ENCODE measurements around the gene EYS. TPM values are rescaled to one million over a fixed set of nuclear protein-coding genes. Genes with fewer than 3 reads are reported as not detected.

Gene EYS
- total and polyA plus RNA-seq, 2 of the 8 experiments (the other 6 are each of a cell fraction or from before 2014, with no cell fraction given) = 0.05 to 0.13 TPM

GRCh38 chr6:64335195-64335594, 1371.8 kb downstream of the EYS start:
- no peak overlapping the region for H3K18ac ChIP-seq (ENCODE audit: extremely low read depth, low read length)
- H3K9ac ChIP-seq (replicated peaks in 1 of 4; ENCODE audit: extremely low read depth in 1 of 4, low read depth in 3 of 4, low read length in 3 of 4) = no peak overlapping the region
- no peak overlapping the region for H3K4me3 ChIP-seq (ENCODE audit: extremely low read depth in 1 of 4, insufficient read depth in 2 of 4, low read depth in 3 of 4, low read length in 4 of 4)
- no peak overlapping the region for H2AK5ac ChIP-seq (ENCODE audit: low read depth, low read length)
- no peak overlapping the region for H3K14ac ChIP-seq (ENCODE audit: insufficient read length)
- no peak overlapping the region for H3K4ac ChIP-seq (replicated peaks; ENCODE audit: insufficient read length, low read depth, low read length)
- H2AFZ ChIP-seq (ENCODE audit: low read length) = no peak overlapping the region
- no peak overlapping the region for H4K8ac ChIP-seq (ENCODE audit: extremely low read depth, insufficient read depth, low read length)
- WGBS, 2 experiments (ENCODE audit: extremely low coverage in 1 of 2, insufficient coverage in 1 of 2, insufficient read length in 1 of 2, insufficient replicate concordance in 2 of 2, low coverage in 1 of 2, low lambda C conversion rate in 2 of 2, missing lambda C conversion rate in 1 of 2) = 100% methylated on average over 8 of the region's 8 CpGs; no CpG with 5 or more reads in 1 of the 2 experiments
- DNase-seq (ENCODE audit: low read depth in 1 of 2, low spot score in 2 of 2) (no peak), FAIRE-seq (no peak)
- no peak overlapping the region for H2BK5ac ChIP-seq (ENCODE audit: low read depth, low read length)
- no peak overlapping the region for H3K23ac ChIP-seq (ENCODE audit: insufficient read length)
- no peak overlapping the region for H2BK12ac ChIP-seq (ENCODE audit: low read depth, low read length)
- H3K56ac ChIP-seq (replicated peaks; ENCODE audit: insufficient read length, low read depth, low read length) = no peak overlapping the region
- H3K27ac ChIP-seq (ENCODE audit: low read depth, low read length) = no peak overlapping the region
- H2BK120ac ChIP-seq (replicated peaks; ENCODE audit: low read depth, low read length) = no peak overlapping the region
- ChIA-PET CTCF (ENCODE audit: partially characterized antibody) (no interaction called here), POLR2A (ENCODE audit: partially characterized antibody) (no interaction called here)
- no peaks in the 10 kb centered on the region for H3K9me3 ChIP-seq (ENCODE audit: insufficient read depth in 2 of 2, low read depth in 1 of 2, low read length in 1 of 2)
- H3K79me2 ChIP-seq (ENCODE audit: control insufficient read depth in 1 of 2, insufficient read depth in 2 of 2, low read length in 2 of 2) = no peaks in the 10 kb centered on the region
- no peak overlapping the region for H2BK15ac ChIP-seq (ENCODE audit: low read length)
- no peak overlapping the region for H2BK20ac ChIP-seq (ENCODE audit: low read length)
- TF ChIP-seq RFX5 (IDR thresholded peaks at IDR 0.05; ENCODE audit: borderline replicate concordance, low read depth, low read length) = no peak
- no peak for TF ChIP-seq EGR1 (IDR thresholded peaks at IDR 0.05; ENCODE audit: borderline replicate concordance, low read depth, low read length)
- no peak for TF ChIP-seq FOSL1 (IDR thresholded peaks at IDR 0.05; ENCODE audit: insufficient read depth, low read depth, low read length)
- TF ChIP-seq USF2 (IDR thresholded peaks at IDR 0.05; ENCODE audit: low read length) = no peak
- TF ChIP-seq SIX5 (IDR thresholded peaks at IDR 0.05; ENCODE audit: low read depth, low read length) = no peak
- no peak for TF ChIP-seq CREB1 (IDR thresholded peaks at IDR 0.05)
- no peak for TF ChIP-seq TAF7 (optimal IDR thresholded peaks at IDR 0.05; ENCODE audit: borderline replicate concordance, low read depth, low read length)
- no peak for TF ChIP-seq EZH2 (IDR thresholded peaks at IDR 0.05; ENCODE audit: low read depth, low read length, severe bottlenecking)
- no peak for TF ChIP-seq GTF2F1 (IDR thresholded peaks at IDR 0.05; ENCODE audit: borderline replicate concordance, low read depth, low read length)
- no peak for TF ChIP-seq RNF2 (IDR thresholded peaks at IDR 0.05; ENCODE audit: borderline replicate concordance, low read depth, low read length, missing control alignments, poor library complexity, severe bottlenecking)
- H3K79me1 ChIP-seq (ENCODE audit: low read depth, low read length) = no peaks in the 10 kb centered on the region
- no peaks in the 10 kb centered on the region for H3K27me3 ChIP-seq (replicated peaks in 1 of 4; ENCODE audit: control insufficient read depth in 3 of 4, extremely low read depth in 1 of 4, insufficient read depth in 3 of 4, low read length in 3 of 4)
- no peak overlapping the region for H3K4me2 ChIP-seq (ENCODE audit: insufficient read depth in 1 of 2, low read depth in 2 of 2, low read length in 2 of 2)
- H4K20me1 ChIP-seq (replicated peaks in 1 of 2; ENCODE audit: control insufficient read depth in 1 of 2, insufficient read depth in 2 of 2, low read length in 2 of 2) = no peaks in the 10 kb centered on the region
- H3K4me1 ChIP-seq (replicated peaks in 1 of 4; ENCODE audit: control insufficient read depth in 3 of 4, insufficient read depth in 4 of 4, low read length in 3 of 4) = no peaks in the 10 kb centered on the region
- no peak overlapping the region for H4K91ac ChIP-seq (replicated peaks; ENCODE audit: insufficient read length, low read length)
- H3K23me2 ChIP-seq (ENCODE audit: low read depth, low read length) = no peaks in the 10 kb centered on the region
- no peaks in the 10 kb centered on the region; a peak in 1 of 8 replicates for H3K36me3 ChIP-seq (ENCODE audit: control insufficient read depth in 2 of 4, insufficient read depth in 4 of 4, low read length in 3 of 4)
- H4K5ac ChIP-seq (ENCODE audit: insufficient read length, low read depth, low read length) = no peak overlapping the region

All from H1 (cell line).